Osteoblast (primary cell): ENCODE results near the gene KIF12. TPM values are rescaled to one million over a fixed set of nuclear protein-coding genes. Genes with fewer than 3 reads are reported as not detected.
A peak's percentile ranks its signal among the peaks of the same experiment; 100 is the strongest.

ENCODE experiments used
- DNase-seq: peaks from one replicate; pipeline ENCODE4 v3.0.0; 2011; ENCODE audit warnings: low spot score, mixed read lengths; ENCODE audit not compliant: insufficient read length; ENCODE audit errors: missing footprints
- H2AFZ ChIP-seq: 2 replicates; pipeline ENCODE4 v1.6.0; 2011; ENCODE audit warnings: mild to moderate bottlenecking, low read length
- H3K27ac ChIP-seq: 2 replicates; pipeline ENCODE4 v1.5.1; 2011; ENCODE audit warnings: mild to moderate bottlenecking, low read depth, low read length, moderate library complexity
- H3K27me3 ChIP-seq: 2 replicates; pipeline ENCODE4 v1.6.0; 2012; ENCODE audit warnings: mild to moderate bottlenecking, control low read depth, inconsistent platforms, low read length, moderate library complexity; ENCODE audit not compliant: insufficient read depth
- H3K36me3 ChIP-seq: 2 replicates; pipeline ENCODE4 v1.5.1; 2011; ENCODE audit warnings: mild to moderate bottlenecking, low read length, control low read depth, moderate library complexity; ENCODE audit not compliant: insufficient read depth
- H3K4me1 ChIP-seq: 2 replicates; pipeline ENCODE4 v1.5.1; 2011; ENCODE audit warnings: mild to moderate bottlenecking, low read length, control low read depth, moderate library complexity; ENCODE audit not compliant: insufficient read depth
- H3K4me2 ChIP-seq: 2 replicates; pipeline ENCODE4 v1.6.0; 2011; ENCODE audit warnings: mild to moderate bottlenecking, low read length; ENCODE audit not compliant: insufficient read depth
- H3K4me3 ChIP-seq: fragments of 200-600 bp; sonication (generic); 3 replicates; pipeline ENCODE4 v1.5.1; 2012; ENCODE audit warnings: mild to moderate bottlenecking, low read length, inconsistent platforms; ENCODE audit not compliant: insufficient read depth
- H3K79me2 ChIP-seq: 2 replicates; pipeline ENCODE4 v1.6.0; 2012; ENCODE audit warnings: mild to moderate bottlenecking, low read length, control low read depth, inconsistent platforms; ENCODE audit not compliant: insufficient read depth
- H3K9me3 ChIP-seq: 2 replicates; pipeline ENCODE4 v1.5.1; 2011; ENCODE audit warnings: low read depth, low read length, control low read depth
- H4K20me1 ChIP-seq: 2 replicates; pipeline ENCODE4 v1.6.0; 2012; ENCODE audit warnings: mild to moderate bottlenecking, low read length, control low read depth; ENCODE audit not compliant: insufficient read depth
- total RNA-seq: library from RNA; depleted of rRNA; stranded (reverse); fragments of >200 nt; gene quantifications from 2 replicates; pipeline ENCODE4 v1.2.3, GENCODE V29; 2012
- TF ChIP-seq, protein P1 (sequence below): IDR thresholded peaks from 2 replicates; pipeline ENCODE4 v1.5.1; 2011; ENCODE audit warnings: mild to moderate bottlenecking, low read depth, low read length, moderate library complexity; ENCODE audit errors: extremely low read depth

Gene KIF12
- total RNA-seq, 1 donor: not detected

GRCh38 chr9:114060070-114060469 lies 39.0 kb downstream of the KIF12 start:
- DNase-seq: peak; percentile 42
- no peaks in the 10 kb centered on the region for H3K79me2 ChIP-seq
- H3K4me3 ChIP-seq: no peak overlapping the region
- H2AFZ ChIP-seq: no peak overlapping the region
- TF ChIP-seq, protein P1, sequence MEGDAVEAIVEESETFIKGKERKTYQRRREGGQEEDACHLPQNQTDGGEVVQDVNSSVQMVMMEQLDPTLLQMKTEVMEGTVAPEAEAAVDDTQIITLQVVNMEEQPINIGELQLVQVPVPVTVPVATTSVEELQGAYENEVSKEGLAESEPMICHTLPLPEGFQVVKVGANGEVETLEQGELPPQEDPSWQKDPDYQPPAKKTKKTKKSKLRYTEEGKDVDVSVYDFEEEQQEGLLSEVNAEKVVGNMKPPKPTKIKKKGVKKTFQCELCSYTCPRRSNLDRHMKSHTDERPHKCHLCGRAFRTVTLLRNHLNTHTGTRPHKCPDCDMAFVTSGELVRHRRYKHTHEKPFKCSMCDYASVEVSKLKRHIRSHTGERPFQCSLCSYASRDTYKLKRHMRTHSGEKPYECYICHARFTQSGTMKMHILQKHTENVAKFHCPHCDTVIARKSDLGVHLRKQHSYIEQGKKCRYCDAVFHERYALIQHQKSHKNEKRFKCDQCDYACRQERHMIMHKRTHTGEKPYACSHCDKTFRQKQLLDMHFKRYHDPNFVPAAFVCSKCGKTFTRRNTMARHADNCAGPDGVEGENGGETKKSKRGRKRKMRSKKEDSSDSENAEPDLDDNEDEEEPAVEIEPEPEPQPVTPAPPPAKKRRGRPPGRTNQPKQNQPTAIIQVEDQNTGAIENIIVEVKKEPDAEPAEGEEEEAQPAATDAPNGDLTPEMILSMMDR: no peak
- no peak overlapping the region for H3K4me2 ChIP-seq
- H3K27me3 ChIP-seq: peaks cover 10% of the 10 kb centered on the region
- no peaks in the 10 kb centered on the region for H3K9me3 ChIP-seq
- H3K36me3 ChIP-seq: no peaks in the 10 kb centered on the region
- no peaks in the 10 kb centered on the region for H4K20me1 ChIP-seq
- H3K4me1 ChIP-seq: peaks cover 6% of the 10 kb centered on the region
- no peak overlapping the region for H3K27ac ChIP-seq

DNA sequence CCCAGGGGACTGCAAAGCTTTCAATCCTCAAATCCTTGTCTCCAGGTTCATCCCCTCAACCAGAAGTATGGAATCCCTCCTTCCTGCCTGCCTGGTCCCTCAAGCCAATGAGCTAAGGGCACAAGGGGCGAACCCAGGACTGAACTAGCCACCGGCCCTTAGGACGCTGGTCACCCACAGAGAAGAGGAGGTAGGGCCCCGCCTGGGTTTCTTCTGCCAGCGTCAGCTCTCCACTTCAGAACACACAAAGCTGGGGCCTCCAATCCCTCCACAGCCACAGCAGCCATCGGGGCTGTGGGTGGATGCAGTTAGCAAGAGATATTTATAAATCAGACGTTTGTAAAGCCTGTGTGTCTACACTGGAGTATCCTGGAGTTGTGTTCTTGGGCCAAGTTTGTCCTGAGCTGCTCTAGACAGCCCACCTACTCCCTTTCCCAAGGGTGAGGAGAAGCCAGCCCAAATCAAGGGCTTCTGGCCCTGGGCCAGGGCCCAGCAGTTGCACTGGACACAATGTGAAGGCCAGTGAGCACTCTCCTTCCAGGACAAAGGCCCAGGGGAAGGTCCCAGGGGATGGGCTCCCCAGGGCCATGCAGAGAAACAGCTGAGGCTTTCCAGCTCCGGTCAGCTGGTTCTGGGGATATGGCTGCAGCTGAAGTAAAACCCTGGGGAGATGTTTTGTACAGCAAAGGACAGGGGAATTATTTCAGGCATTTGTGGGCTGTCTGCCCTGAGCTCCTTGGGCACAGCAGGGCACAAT lies 39.9 kb downstream of the KIF12 start:
- Histone ChIP-seq H3K27ac (no peak overlapping the region), H3K9me3 (no peaks in the 10 kb centered on the region), H3K4me2 (no peak overlapping the region), H2AFZ (no peak overlapping the region), H3K27me3 (peaks cover 3% of the 10 kb centered on the region), H3K79me2 (no peaks in the 10 kb centered on the region), H3K4me3 (no peak overlapping the region), H3K36me3 (no peaks in the 10 kb centered on the region), H4K20me1 (no peaks in the 10 kb centered on the region), H3K4me1 (peaks cover 6% of the 10 kb centered on the region)
- TF ChIP-seq, protein P1: no peak
- peak; percentile 75 for DNase-seq

- DNase-seq: peak; percentile 6
- Histone ChIP-seq H4K20me1 (no peaks in the 10 kb centered on the region), H3K79me2 (no peaks in the 10 kb centered on the region), H3K9me3 (no peaks in the 10 kb centered on the region), H3K4me2 (no peak overlapping the region), H3K4me3 (no peak overlapping the region), H3K27me3 (no peaks in the 10 kb centered on the region), H3K27ac (no peak overlapping the region), H3K4me1 (peaks cover 6% of the 10 kb centered on the region), H2AFZ (no peak overlapping the region), H3K36me3 (no peaks in the 10 kb centered on the region)
- TF ChIP-seq, protein P1: no peak
These were observed 40.4 kb downstream of the KIF12 start for GRCh38 chr9:114058688-114059046.

GRCh38 chr9:114057161-114057885 lies 41.8 kb downstream of the KIF12 start:
- Histone ChIP-seq H3K4me1 (peaks cover 6% of the 10 kb centered on the region), H3K4me3 (no peak overlapping the region), H3K9me3 (no peaks in the 10 kb centered on the region), H3K27ac (no peak overlapping the region), H3K36me3 (peaks cover 2% of the 10 kb centered on the region), H3K4me2 (no peak overlapping the region), H3K27me3 (no peaks in the 10 kb centered on the region), H4K20me1 (no peaks in the 10 kb centered on the region), H3K79me2 (no peaks in the 10 kb centered on the region), H2AFZ (no peak overlapping the region)
- peak; percentile 14 for DNase-seq
- TF ChIP-seq, protein P1: no peak
